GM12865 (cell line): ENCODE measurements around the gene COMMD4.
"Not testable (repeated sequence)": the region's sequence is repeated elsewhere in the genome, so short reads cannot be mapped to it uniquely, and the experiment has no call there.

Source experiments
- DNase-seq: peaks from one replicate; pipeline ENCODE4 v3.0.0; 2010; ENCODE audit warnings: low read depth
- H3K4me3 ChIP-seq: 2 replicates; pipeline ENCODE4 v1.5.1; 2011; ENCODE audit warnings: mild to moderate bottlenecking, low read depth, low read length, control low read depth
- CTCF ChIP-seq: IDR thresholded peaks from 2 replicates; pipeline ENCODE4 v1.5.1; 2011; ENCODE audit warnings: low read length, control low read depth, low read depth, inconsistent platforms; ENCODE audit not compliant: insufficient read depth; ENCODE audit errors: missing control alignments

The COMMD4 gene

GRCh38 chr15:75348562-75349350, 12.9 kb downstream of the COMMD4 start:
- no peak for TF ChIP-seq CTCF
- no peak for DNase-seq
- no peak overlapping the region for H3K4me3 ChIP-seq

GRCh38 chr15:75349351-75349669, 13.4 kb downstream of the COMMD4 start:
- not testable (repeated sequence) for DNase-seq, H3K4me3 ChIP-seq

GRCh38 chr15:75349851-75350588, 14.2 kb downstream of the COMMD4 start:
- DNase-seq: peak; percentile 87
- no peak for TF ChIP-seq CTCF
- H3K4me3 ChIP-seq: no peak overlapping the region

GRCh38 chr15:75350601-75351361, 14.9 kb downstream of the COMMD4 start:
- no peak for DNase-seq
- TF ChIP-seq CTCF: no peak
- no peak overlapping the region for H3K4me3 ChIP-seq

GRCh38 chr15:75352186-75353080, 16.6 kb downstream of the COMMD4 start:
- no peak for DNase-seq
- no peak for TF ChIP-seq CTCF
- H3K4me3 ChIP-seq: no peak overlapping the region

- DNase-seq: no peak
- TF ChIP-seq CTCF: no peak
- H3K4me3 ChIP-seq: no peak overlapping the region
These were observed 17.7 kb downstream of the COMMD4 start for GRCh38 chr15:75353604-75354003.
